NCI-H1105 treated with DMSO at 0.1 percent for 48 hours (cell line): ENCODE data around the gene SEC62.
A peak's percentile ranks its signal among the peaks of the same experiment; 100 is the strongest.

Experiments used
- DNase-seq: peaks from one replicate; lab custom pipeline; 2025; lab: John Stamatoyannopoulos, UW

SEC62 gene

GRCh38 chr3:169966428-169966950, at the start of gene SEC62:
Gene SEC62 (plus strand): TSS chr3:169966807. CDS start chr3:169966823, 16 bp downstream.
- peak; percentile 96 for DNase-seq

- DNase-seq, result peak; percentile 97
Measured at GRCh38 chr3:169923189-169923588, 43.4 kb upstream of the SEC62 start.

DNA sequence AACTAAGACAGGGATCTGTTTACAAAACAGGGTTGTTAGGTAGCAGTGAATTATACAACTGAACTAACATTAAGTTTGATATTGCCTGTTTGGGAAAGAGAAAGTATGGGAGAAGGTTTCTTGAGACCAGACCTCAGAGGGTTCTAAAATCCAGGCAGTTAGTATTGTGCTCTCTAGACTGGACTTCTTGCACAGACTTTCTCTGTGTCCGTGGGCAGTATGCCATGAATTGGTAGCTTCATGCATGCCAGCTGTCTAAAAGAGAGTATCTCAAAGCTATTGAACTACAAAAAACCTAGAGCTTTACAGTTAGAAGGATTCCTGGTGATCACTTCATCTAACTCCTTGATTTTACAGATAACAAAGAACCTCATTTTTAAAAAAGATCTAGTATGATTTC, 42.8 kb upstream of the SEC62 start:
- DNase-seq, result no peak

- no peak for DNase-seq
Measured at GRCh38 chr3:169929830-169930519, 36.6 kb upstream of the SEC62 start.

- DNase-seq, result no peak
Measured at GRCh38 chr3:169930843-169931242, 35.8 kb upstream of the SEC62 start.

GRCh38 chr3:169931747-169932520, 34.7 kb upstream of the SEC62 start:
- DNase-seq, result no peak

GRCh38 chr3:169939320-169939719, 27.3 kb upstream of the SEC62 start:
- DNase-seq, result no peak

GRCh38 chr3:169939751-169940150, 26.9 kb upstream of the SEC62 start:
- no peak for DNase-seq

DNA sequence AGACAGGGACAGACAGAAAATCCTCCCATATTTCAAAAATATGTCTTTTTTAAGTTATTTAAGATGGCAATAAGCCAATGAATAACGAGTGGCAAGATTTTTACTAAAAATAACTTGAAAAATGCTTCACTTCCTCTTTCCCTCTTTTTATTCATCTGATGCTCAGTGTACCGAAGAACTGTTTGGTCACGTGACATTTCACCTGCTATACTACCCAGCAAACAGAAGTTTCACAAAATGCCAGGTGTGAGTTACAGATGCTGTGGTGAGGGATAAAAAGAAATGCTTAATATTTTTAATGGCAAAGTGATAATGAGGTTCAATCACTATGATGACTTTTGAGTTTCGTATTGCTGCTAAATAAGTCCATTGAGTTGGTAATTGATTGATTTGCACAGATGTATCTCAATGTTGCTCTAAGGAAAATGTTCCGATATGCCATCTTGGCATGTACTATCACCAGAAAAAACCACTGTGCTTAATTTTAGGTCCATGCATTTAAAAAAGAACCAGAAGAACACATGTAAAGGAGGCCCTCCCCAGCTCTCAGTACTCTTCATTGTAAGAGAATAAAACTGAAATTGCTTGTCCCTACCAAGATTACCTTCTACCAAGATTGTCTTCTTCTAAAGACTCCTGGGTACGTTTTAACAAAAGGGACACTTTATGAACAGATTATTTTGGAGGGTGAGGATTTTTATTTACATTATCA, 26.0 kb upstream of the SEC62 start:
- DNase-seq, result peak; percentile 31

DNA sequence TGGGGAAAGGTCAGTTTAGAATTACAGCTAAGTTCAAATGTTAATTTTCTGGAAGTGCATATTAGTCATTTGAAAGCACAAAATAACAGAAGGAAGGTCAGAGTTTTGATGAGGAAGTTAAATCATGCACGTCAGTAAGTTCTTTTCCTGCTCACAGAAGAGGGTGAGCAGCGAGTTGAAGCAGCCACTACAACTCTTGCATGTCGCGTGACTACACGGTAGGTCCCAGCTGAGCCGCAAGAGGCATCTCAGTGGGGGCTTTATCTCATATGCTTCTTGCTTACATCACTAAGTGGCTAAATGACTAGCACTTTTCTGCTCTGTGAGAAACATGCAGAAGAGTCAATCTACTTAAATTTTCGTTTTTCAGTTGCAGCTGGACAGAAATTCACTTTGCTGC, 21.3 kb upstream of the SEC62 start:
- DNase-seq, result no peak

GRCh38 chr3:169946336-169946735, 20.3 kb upstream of the SEC62 start:
- DNase-seq, result no peak

DNA sequence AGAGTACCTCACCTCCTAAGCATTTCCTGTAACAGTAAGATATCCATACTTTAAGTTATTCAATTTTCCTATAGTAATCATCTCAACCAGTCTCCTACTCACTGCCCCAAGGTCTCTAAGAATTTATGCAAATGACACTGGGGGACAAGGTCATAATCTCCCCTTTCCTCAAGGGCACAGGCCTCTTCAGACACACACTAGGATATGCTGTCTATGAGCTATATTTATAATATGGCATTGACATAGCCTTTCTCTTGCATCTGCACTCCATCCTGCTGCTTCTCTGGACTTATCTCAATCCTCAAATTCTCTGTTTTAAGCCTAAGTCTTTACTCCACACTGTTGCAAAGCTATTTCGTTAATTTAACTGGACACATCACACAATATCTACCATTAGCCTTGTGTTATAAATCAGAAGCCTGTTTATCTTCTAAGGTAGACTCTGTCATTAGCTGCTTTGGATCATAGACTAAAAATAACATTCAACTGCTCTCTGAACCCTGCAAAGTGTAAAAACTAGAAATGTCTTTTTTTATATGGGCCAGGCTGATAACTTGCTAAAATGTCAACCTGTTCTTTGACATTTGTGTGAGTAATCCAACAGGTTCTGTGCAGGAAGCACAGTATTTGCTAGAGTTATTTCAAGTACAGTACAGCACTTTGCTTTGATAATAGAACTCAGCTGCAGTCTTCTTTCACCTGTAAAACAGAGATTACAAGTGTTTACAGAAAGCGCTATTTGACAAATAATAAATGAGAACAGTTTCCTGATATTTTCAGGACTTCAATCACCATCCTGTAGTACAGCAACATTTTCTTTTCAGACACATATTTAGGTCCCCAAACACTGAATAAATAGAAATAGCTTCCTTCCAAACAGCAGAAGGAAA, 17.8 kb upstream of the SEC62 start:
- no peak for DNase-seq

DNA sequence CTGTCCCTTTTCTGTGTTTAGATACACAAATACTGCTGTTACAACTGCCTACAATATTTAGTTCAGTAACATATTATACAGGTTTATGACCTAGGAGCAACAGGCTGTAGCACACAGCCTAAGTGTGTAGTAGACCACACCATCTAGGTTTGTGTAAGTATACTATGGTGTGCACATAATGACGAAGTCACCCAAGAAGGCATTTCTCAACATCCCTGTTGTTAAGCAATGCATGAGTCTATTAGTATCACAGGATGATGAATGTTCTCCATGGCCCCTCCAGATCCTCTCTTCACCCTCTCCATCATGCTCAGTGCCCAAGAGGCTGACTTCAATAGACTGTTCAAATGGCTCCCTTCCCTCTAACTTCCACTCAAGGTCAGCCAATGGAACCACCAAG, 14.6 kb upstream of the SEC62 start:
- no peak for DNase-seq

GRCh38 chr3:169953462-169954141, 13.0 kb upstream of the SEC62 start:
- DNase-seq, result no peak

DNA sequence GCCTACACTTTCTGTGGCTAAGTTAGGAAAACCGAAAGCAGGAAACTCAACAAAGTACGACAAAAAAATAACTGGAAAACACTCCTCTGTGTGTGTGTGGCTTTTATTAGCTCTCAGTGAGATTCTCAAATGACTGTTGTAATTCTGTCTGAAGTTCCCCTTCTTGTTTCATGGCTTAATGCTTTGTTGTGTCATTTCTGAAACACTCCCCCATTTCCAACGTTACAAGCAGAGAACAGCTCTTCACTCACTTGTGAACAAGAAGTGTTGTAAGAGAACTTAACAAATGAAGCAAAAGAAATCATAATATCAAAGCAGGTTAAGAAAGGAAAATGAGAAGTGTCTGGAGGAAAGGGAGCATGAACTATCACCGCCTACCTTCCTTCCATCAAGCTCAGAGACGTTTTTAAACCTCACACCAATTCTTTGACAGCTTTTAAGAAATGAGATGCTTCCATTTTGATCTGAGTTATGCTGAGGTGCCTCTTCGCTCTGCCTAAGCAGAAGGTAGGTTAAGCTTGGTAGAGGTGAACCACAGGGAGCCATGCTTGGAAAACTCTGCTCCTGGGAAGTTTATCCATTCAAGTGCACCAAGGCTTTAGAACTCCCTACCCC, 12.4 kb upstream of the SEC62 start:
- DNase-seq, result no peak

DNA sequence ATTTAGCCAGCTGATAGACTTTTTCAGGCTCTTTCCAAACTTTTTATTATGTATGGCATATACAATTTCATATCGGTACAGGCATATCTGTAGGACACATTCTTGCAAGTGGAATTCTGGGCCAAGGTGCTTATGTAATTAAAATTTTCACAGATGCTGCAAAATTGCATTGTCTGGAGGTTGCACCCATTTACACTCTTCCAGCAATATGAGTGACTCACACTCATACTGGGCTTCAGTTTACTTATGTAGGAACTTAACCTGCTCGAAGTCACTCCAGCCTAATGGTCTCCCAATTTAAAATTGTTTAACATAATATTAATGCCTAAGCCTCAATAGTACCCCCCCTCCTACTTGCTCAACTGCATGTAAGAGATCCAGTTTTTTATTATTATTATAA, 11.2 kb upstream of the SEC62 start:
- no peak for DNase-seq

- no peak for DNase-seq
Measured at GRCh38 chr3:169964176-169964575, 2.4 kb upstream of the SEC62 start.

GRCh38 chr3:169965562-169966427, 812 bp upstream of the SEC62 start:
- peak; percentile 82 for DNase-seq
